IMR-90 (cell line): ENCODE measurements around the gene KRT1. TPM values are rescaled to one million over a fixed set of nuclear protein-coding genes. Genes with fewer than 3 reads are reported as not detected.

ENCODE experiments used
- ATAC-seq: fragments of 200-7000 bp; cut with Tn5 transposase; 2 replicates; pipeline ENCODE4 v1.9.1; 2020; ENCODE audit warnings: low read depth, mild to moderate bottlenecking, moderate library complexity
- BruUV-seq: library from RNA; stranded (reverse); fragments of 400-500 nt; replicated peaks from 2 replicates; lab custom pipeline; 2021; lab: Mats Ljungman, UMichigan
- CTCF ChIA-PET: fragments of 300-600 bp; formaldehyde crosslinking; extraction: SDS; loops from one replicate; lab custom pipeline; 2021; ENCODE audit warnings: antibody characterized with exemption; lab: Yijun Ruan, JAX
- POLR2A ChIA-PET: fragments of 300-600 bp; sonication (Branson Sonifier 250); formaldehyde crosslinking; loops from one replicate; lab custom pipeline; 2022; ENCODE audit warnings: antibody characterized with exemption; ENCODE audit not compliant: unreplicated experiment; lab: Charles Lee
- DNase-seq: peaks from one replicate; pipeline ENCODE4 v3.0.0; 2013
- H2AFZ ChIP-seq: replicated peaks from 2 replicates; pipeline ENCODE3; 2013; ENCODE audit warnings: low read length, mild to moderate bottlenecking; ENCODE audit not compliant: poor library complexity
- H2AK5ac ChIP-seq: 2 replicates; pipeline ENCODE4 v1.6.1; 2013; ENCODE audit warnings: low read depth, low read length, inconsistent platforms
- H2AK9ac ChIP-seq: replicated peaks from 2 replicates; pipeline ENCODE3; 2013; ENCODE audit warnings: mild to moderate bottlenecking, low read depth, low read length, moderate library complexity; ENCODE audit not compliant: poor library complexity
- H2BK120ac ChIP-seq: 2 replicates; pipeline ENCODE4 v1.6.1; 2013; ENCODE audit warnings: low read depth, low read length, inconsistent platforms
- H2BK15ac ChIP-seq: 3 replicates; pipeline ENCODE4 v1.6.1; 2013; ENCODE audit warnings: low read depth, low read length, inconsistent platforms
- H2BK20ac ChIP-seq: 2 replicates; pipeline ENCODE4 v1.6.1; 2013; ENCODE audit warnings: low read depth, mild to moderate bottlenecking, inconsistent platforms, low read length, moderate library complexity
- H2BK5ac ChIP-seq: 2 replicates; pipeline ENCODE4 v1.6.1; 2013; ENCODE audit warnings: mild to moderate bottlenecking, low read depth, low read length, inconsistent platforms; ENCODE audit not compliant: poor library complexity, severe bottlenecking
- H3K14ac ChIP-seq: replicated peaks from 2 replicates; pipeline ENCODE4 v1.6.1; 2013; ENCODE audit warnings: low read depth, low read length, inconsistent platforms
- H3K18ac ChIP-seq: 2 replicates; pipeline ENCODE4 v1.6.1; 2013; ENCODE audit warnings: low read depth, low read length, control low read depth
- H3K23ac ChIP-seq: 2 replicates; pipeline ENCODE4 v1.6.1; 2013; ENCODE audit warnings: low read depth, low read length, inconsistent platforms
- H3K27ac ChIP-seq: 2 replicates; pipeline ENCODE4 v1.5.1; 2013; ENCODE audit warnings: mild to moderate bottlenecking, control low read depth, low read length; ENCODE audit not compliant: insufficient read depth
- H3K27me3 ChIP-seq: 2 replicates; pipeline ENCODE4 v1.6.1; 2013; ENCODE audit warnings: low read length; ENCODE audit not compliant: control insufficient read depth, insufficient read depth
- H3K36me3 ChIP-seq: 2 replicates; pipeline ENCODE4 v1.6.1; 2013; ENCODE audit warnings: low read length, mixed read lengths; ENCODE audit not compliant: control insufficient read depth, insufficient read depth
- H3K4ac ChIP-seq: 2 replicates; pipeline ENCODE4 v1.6.1; 2013; ENCODE audit warnings: low read depth, low read length, inconsistent platforms
- H3K4me1 ChIP-seq: 2 replicates; pipeline ENCODE4 v1.6.1; 2013; ENCODE audit warnings: low read length, mixed read lengths; ENCODE audit not compliant: control insufficient read depth, insufficient read depth
- H3K4me2 ChIP-seq: 2 replicates; pipeline ENCODE4 v1.6.1; 2013; ENCODE audit warnings: low read depth, mild to moderate bottlenecking, control low read depth, low read length, moderate library complexity
- H3K4me3 ChIP-seq: 2 replicates; pipeline ENCODE4 v1.5.1; 2013; ENCODE audit warnings: low read depth, mild to moderate bottlenecking, control low read depth, low read length, moderate library complexity; ENCODE audit not compliant: insufficient read depth
- H3K56ac ChIP-seq: 2 replicates; pipeline ENCODE4 v1.6.1; 2013; ENCODE audit warnings: low read length, inconsistent platforms; ENCODE audit not compliant: insufficient read depth; ENCODE audit errors: extremely low read depth
- H3K79me1 ChIP-seq, 2 experiments: 2 replicates each; pipeline ENCODE4 v1.6.1; 2013; ENCODE audit warnings: low read length in 2 of 2, inconsistent platforms in 1 of 2, low read depth in 1 of 2
- H3K9ac ChIP-seq: 2 replicates; pipeline ENCODE4 v1.6.1; 2013; ENCODE audit warnings: low read depth, low read length, control low read depth
- H3K9me1 ChIP-seq: 2 replicates; pipeline ENCODE4 v1.6.1; 2013; ENCODE audit warnings: low read length, inconsistent platforms; ENCODE audit not compliant: insufficient read depth
- H3K9me3 ChIP-seq: 2 replicates; pipeline ENCODE4 v1.6.1; 2013; ENCODE audit warnings: low read length; ENCODE audit not compliant: control insufficient read depth, insufficient read depth
- H4K20me1 ChIP-seq: 2 replicates; pipeline ENCODE4 v1.6.1; 2013; ENCODE audit warnings: low read length, inconsistent platforms; ENCODE audit not compliant: insufficient read depth
- H4K5ac ChIP-seq: 2 replicates; pipeline ENCODE4 v1.6.1; 2013; ENCODE audit warnings: mild to moderate bottlenecking, low read depth, low read length, control low read depth
- H4K8ac ChIP-seq, 2 experiments: 2 replicates each; pipeline ENCODE4 v1.6.1; 2013; ENCODE audit warnings: low read depth in 2 of 2, low read length in 2 of 2, control low read depth in 1 of 2, inconsistent platforms in 1 of 2
- H4K91ac ChIP-seq: 2 replicates; pipeline ENCODE4 v1.6.1; 2013; ENCODE audit warnings: low read depth, low read length, inconsistent platforms; ENCODE audit not compliant: insufficient read depth
- BHLHE40 ChIP-seq: fragments of 150-350 bp; IDR thresholded peaks from 2 replicates; pipeline ENCODE4 v1.6.1; 2016; ENCODE audit warnings: mild to moderate bottlenecking, low read depth, low read length
- WGBS, 2 experiments: methylation state at CpG; one replicate each; pipeline versions ENCODE4 v1.1.5 to v1.1.7; 2013; ENCODE audit warnings: missing lambda C conversion rate in 2 of 2; ENCODE audit not compliant: insufficient read length in 1 of 2; ENCODE audit errors: extremely low coverage in 2 of 2; 5-methylcytosine and 5-hydroxymethylcytosine counted together
- dilution Hi-C: fragments of 300-500 bp; cut with HindIII; formaldehyde crosslinking; loops from one replicate; pipeline ENCODE4 v1.14.3; 2018; ENCODE audit warnings: low sequenced_read_pairs; ENCODE audit not compliant: unreplicated experiment
- in situ Hi-C: fragments of 300-500 bp; cut with MboI; formaldehyde crosslinking; loops from 3 replicates; pipeline ENCODE4 v1.14.3; 2019; ENCODE audit warnings: low sequenced_read_pairs, inconsistent platforms, mixed read lengths
- intact Hi-C: fragments of 100-400 bp; cut with micrococcal nuclease; formaldehyde crosslinking; loops from 2 replicates; pipeline ENCODE4 v1.10.0; 2022
- polyA plus RNA-seq, 3 experiments: library from polyadenylated mRNA; depleted of rRNA; stranded (reverse); fragments of >200 nt; gene quantifications; 2 replicates each; pipeline ENCODE4 v1.2.3, GENCODE V29; 2012; ENCODE audit warnings: low replicate concordance in 1 of 3
- total RNA-seq: library from RNA; depleted of rRNA; stranded (reverse); fragments of >200 nt; gene quantifications from 2 replicates; pipeline ENCODE4 v1.2.3, GENCODE V29; 2012

KRT1 gene
- total and polyA plus RNA-seq, 2 of the 4 experiments (the other 2 are of a cell fraction): not detected

- no peak overlapping the region for H2BK5ac ChIP-seq
- H2AFZ ChIP-seq: no peak overlapping the region
- H3K14ac ChIP-seq: no peak overlapping the region
- peaks cover 20% of the 10 kb centered on the region for H3K27me3 ChIP-seq
- H3K4me3 ChIP-seq: no peak overlapping the region
- H4K5ac ChIP-seq: no peak overlapping the region
- ATAC-seq (no peak), DNase-seq (no peak)
- no peak overlapping the region for H2BK20ac ChIP-seq
- no peaks in the 10 kb centered on the region for H3K36me3 ChIP-seq
- no peak overlapping the region for H3K27ac ChIP-seq
- no peak overlapping the region for H3K56ac ChIP-seq
- no peaks in the 10 kb centered on the region for H3K9me3 ChIP-seq
- no peaks in the 10 kb centered on the region for H3K79me1 ChIP-seq
- H4K8ac ChIP-seq: no peak overlapping the region
- H3K9ac ChIP-seq: no peak overlapping the region
- intact Hi-C loops (no loop called here), in situ Hi-C loops (no loop called here), dilution Hi-C loops (no loop called here)
- H3K23ac ChIP-seq: no peak overlapping the region
- no peak overlapping the region for H3K4me2 ChIP-seq
- 17% methylated on average over 2 of the region's 6 CpGs; no CpG with 5 or more reads in 1 of the 2 experiments for WGBS, 2 experiments
- CTCF ChIA-PET: no interaction called here
- no peak overlapping the region for H3K4ac ChIP-seq
- H4K91ac ChIP-seq: no peak overlapping the region
- H3K18ac ChIP-seq: no peak overlapping the region
- H3K4me1 ChIP-seq: no peaks in the 10 kb centered on the region
- H2AK9ac ChIP-seq: no peak overlapping the region
- BruUV-seq: no TSS peak
- no peaks in the 10 kb centered on the region for H3K9me1 ChIP-seq
- H4K20me1 ChIP-seq: no peaks in the 10 kb centered on the region
- no peak for TF ChIP-seq BHLHE40
- no peak overlapping the region for H2BK15ac ChIP-seq
- POLR2A ChIA-PET: no interaction called here
- no peak overlapping the region for H2AK5ac ChIP-seq
- H2BK120ac ChIP-seq: no peak overlapping the region
These were observed 25.0 kb downstream of the KRT1 start for GRCh38 chr12:52655251-52655650.
